Measurements from ENCODE around the gene CTRB1.
"Not testable (repeated sequence)": the region's sequence is repeated elsewhere in the genome, so short reads cannot be mapped to it uniquely, and the experiment has no call there.

Gene CTRB1

DNA sequence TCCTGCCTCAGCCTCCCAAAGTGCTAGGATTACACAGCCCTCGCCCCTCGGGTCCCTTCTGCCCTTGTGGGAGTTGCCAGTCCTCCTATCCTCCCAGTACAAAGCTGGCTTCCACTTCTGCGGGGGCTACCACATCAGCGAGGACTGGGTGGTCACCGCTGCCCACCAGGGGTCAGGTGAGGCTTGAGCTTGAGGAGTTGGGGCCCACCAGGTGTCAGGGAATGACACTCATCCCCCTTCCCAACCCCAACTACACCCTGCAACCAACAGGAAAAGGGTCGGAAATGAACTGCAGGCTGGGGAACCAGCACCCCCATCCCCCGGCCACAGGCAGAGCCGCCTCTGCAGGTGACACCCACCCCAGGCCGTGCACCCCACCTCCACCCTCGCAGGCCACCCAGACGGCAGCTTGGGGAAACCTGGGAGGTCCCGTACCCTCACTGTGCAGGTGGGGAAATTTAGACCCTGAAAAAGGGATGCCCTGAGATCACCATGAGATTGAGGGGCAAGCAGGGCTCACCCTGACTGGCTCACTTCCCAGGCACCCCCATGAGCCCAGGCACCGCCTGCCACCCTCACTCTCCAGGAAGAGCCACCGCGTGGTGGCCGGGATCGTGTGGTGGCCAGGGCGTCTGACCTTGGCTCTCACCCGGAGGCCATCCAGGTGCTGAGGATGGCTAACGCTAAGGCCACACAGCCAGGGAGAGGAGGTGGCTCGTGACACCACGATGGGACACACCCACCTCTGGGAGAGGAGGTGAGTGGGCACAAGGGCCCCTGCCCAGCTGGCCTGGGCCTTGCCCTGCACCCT lies 8.0 kb downstream of the CTRB1 start:
- no peak for DNase-seq

DNA sequence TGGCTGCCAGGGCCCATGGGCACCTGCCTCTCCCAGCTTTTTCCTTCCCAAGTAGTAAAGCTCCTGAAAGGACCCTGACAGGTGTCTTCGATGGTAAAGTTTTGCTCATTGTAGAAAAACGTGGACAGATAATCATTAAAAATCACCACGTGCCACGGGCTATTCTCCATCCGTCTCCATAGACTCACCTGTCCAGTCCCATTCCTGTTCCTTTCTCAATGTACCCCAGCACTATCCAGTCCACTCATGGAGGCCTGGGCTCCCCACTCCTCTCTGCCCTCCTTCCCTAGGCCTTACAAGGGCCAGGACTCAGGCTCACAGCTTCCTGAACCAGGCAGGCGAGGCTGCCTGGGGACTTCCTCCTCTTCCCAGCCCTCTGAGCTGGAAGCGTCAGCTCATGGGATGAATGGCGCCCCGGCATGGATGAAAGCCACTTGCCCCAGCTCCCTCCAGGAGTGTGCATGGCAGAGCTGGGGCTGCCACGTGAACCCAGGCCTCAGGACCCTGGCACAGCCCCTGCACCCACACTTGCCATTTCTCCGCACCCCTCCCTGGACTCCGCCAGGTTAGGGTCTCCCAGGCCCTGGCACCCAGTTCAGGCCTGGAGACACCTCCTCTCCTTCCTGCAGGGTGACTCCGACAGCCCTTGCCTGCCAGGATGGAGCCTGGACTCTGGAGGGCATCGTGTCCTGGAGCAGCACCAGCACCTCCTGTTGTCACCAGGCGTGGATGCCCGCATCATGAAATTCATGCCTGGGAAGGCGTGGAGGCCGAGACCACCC lies 8.8 kb downstream of the CTRB1 start:
- no peak for DNase-seq

DNA sequence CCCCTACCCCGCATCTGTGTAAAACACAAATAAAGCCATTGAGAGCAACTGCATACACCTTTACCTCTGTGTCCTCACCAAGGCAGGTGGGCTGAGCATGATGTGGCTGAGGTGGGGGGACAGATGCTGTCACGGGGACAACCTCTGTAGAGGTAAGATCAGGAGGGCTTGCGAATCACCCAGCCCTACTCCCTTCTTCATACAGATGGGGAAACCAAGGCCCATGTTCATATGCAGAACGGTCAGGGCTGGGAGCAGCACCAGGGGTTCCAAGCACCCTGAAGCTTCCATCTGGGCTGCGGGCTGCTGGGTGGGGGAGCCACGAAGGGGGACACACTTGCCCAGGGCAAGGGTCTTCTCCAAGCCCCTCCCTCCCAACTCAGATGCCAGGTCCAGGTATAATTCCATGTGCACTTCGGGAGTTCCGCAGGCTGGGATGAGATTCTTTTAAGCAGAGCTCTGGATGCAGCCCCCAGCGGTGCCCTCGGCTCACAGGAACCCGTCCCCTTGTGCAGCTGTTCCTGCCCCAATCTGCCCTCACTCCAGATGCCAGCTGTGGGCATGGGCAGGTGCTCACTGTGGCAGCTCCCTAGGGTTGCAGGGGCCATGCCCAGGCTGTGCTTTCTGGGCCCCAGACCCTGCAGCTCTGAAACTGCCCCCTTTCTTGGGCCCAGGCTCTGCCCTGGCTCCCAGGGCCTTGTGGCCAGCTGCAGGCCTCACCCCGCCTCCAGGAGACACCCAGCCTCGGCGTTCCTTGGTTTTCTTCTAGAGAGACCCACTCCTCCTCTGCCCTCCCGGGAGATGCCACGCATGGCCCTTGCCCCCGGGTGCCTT lies 9.6 kb downstream of the CTRB1 start:
- DNase-seq = no peak

DNA sequence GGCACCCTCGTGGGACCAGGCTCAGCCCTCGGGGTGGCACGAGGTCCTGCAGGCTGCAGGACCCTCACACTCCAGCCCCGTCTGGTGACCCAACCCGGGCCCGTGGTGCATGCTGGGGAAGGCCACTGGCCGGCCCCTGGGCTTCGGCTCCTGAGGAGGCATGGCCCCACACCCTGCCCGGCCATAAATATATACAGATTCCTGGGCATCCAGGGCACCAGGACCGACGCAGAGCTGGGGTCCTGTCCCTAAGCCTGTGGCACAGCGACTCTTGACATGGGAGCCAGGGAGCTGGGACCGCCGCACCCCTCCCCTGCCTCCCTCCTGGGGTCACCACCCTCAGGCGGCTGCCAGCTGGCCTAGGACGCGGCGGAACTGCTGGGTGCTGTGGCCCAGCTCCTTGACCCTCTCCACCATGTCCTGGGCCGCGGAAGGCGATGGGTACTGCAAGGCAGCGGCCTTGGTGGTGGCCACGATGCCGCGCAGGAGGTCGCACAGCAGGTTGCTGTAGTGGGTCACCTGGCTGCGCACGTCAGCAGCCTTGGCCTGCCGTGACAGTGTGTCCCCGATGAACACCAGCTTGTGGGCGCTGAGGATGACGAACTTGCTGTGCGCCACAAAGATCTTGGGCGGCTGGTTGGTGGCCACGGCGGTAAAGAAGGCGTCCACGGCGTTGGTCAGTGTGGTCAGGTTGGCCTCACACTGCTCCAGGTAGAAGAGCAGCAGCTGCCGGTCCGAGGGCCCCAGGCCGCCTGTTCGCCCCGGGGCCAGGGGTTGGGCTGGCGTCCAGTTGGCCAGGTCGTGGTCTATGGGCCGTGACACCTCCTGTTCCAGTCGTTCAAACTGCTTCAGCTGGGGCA lies 10.6 kb downstream of the CTRB1 start:
- DNase-seq = no peak

DNA sequence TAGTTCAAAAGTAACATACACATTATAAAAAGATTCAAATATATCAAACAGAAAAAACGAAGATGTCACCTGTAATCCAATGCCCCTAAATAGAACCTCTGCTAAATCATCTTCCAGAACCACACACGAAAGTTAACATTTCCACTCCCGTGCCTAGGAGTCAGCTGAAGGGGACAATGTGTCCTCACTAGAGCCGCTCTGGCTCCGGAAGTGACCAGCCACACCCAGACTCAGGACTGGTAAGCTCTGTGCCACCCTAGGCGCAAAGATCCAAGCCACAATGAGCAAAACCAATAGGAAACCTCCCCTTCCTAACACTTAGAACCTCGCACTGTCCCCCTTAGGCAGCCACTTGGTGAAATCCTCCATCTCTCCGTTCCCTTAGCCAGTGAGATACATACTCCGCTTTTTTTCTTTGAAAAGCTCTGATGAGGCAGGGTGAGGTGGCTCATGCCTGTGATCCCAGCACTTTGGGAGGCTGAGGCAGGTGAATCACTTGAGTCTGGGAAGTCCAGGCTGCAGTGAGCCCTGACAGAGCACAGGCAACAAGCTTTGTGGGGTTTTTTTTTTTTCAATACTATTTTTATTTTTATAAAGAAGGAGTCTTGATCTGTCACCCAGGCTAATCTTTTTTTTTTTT lies 11.8 kb downstream of the CTRB1 start:
- DNase-seq = no peak

DNA sequence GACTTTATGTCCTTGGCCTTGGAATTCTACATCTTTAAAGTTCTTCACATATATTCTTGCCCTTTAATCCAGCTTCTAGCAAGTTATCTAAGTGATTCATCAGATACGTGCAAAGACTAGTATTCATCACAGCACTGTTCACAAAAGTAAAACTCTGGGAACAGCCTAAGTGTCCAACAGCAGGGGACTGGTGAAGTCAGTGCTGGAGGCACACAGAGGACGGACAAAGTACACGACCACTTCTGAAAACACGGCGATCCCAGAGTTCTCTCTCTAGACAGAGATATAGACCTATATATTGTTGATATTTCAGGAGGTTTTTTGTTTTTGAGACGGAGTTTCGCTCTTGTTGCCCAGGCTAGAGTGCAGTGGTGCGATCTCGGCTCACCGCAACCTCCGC lies 12.8 kb downstream of the CTRB1 start:
- DNase-seq = no peak

DNA sequence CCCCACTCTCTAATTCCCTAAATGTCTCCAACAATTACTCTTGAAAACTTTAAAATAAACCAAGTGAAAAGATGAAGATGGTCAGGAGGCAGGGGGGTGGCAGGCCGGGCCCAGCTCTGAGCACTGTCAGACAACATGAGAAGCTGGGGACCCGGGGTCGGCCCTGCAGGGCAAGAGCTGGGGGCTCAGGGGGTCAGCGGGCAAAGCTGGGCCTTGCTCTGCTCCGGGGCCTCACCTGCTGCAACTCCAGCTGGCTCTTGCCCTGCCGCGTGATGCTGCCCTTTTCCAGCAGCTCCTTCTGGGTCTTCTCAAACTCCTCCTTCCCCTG lies 14.8 kb downstream of the CTRB1 start:
- DNase-seq = no peak

DNA sequence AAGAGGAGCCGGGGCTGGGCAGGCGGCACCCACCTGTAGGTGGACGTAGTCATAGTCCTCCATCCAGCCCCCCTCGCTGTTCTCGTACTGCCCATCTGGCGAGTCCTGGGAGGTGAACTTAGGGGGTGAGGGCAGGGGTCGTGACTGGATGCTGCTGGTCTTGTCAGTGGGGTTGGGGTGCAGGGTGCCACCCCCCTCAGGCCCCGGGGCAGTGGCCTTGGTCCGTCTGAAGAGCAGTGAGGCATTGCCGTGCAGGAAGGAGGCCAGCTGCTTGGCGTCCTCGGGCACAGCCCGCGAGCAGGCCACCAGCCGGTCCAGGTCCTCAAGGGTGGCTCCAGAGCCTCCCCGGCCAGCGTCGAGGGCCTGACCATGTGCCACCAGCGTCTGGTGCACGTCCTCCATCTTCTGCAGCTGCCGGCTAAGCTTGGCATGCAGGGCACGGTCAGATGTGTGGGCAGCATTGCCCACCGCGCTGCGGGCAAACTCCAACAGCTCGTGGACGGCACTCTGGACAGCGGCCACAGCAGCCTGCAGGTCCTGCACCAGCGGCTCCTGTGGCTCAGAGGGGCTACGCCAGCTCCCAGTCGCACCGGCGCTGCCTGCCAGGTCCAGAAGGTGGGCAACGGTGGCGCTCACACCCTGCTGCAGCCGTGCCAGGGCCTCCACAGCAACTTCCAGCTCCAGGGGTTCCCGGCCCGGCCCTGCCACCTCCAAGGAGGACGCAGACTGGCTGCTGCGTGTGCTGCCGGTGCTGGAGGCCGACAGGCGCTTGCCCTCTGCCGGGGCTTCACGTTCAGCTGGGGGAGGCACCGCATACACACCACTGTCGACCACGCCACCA lies 16.3 kb downstream of the CTRB1 start:
- DNase-seq = no peak

DNA sequence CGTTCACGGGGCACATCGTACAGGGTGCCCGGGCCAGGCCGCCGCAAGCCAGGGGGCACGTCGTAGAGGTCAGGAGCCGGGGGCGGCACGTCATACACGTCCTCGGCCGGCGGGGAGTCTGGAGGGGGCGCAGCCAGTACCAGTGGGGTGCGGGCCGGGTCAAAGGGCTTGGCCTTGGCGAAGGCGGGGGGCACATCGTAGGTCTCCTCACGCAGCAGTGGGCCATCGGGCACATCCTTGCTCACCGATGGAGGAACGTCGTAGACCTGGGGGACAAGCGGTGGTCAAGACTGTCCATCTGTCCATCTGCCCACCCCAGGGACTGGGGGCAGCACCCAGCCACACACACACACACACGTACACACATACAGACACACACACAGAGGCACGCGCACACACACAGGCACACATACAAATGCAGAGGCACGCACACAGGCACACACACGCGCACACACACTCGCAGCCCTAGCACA lies 17.0 kb downstream of the CTRB1 start:
- DNase-seq = no peak

DNA sequence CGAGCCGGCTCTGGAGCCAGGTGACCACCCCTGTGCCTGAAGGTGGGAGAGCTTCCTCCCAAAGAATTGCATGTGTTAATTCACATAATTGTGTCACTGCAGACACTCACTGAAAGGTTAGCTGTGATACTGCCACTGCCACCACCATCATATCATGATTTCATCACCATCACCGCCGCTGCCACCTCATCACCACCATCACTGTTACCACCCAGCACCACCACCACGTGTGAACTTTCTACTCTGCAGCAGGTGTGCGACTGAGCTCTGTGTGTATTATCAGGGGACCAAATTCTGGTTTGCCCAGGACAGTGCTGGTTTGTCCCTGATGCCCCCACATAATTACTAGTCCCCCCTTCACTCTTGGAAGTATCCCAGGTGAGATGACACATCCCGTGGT lies 17.4 kb downstream of the CTRB1 start:
- no peak for DNase-seq

DNA sequence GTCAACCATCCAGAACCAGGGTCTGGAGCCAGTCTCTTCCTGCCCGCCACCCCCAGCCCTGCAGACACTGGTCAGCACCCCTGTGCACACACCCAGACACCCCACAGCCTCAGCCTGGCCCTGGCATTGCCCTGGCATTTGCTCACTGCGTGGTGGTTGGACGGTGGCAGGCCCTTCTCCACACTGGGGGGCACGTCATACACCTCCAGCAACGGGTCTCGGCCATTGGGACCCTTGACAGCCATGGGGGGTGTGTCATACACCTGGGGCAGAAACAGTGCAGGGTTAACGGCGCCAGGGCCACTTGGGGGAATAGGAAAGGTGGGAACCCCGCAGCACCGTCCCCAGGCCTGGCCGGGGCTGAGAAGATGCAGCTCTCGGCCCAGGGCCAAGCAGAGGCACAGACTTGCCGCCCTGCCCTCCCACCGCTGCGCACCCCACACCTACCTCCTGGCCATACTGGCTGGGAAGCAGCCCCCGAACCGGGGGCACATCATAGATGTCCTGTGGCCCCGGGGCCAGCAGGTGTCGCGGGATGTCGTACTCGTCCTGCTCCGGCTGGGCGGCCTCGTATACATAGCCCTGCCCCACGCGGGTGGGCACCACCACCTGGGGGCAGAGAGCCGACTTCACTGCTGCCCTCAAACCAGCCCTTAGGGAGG lies 18.1 kb downstream of the CTRB1 start:
- no peak for DNase-seq

DNA sequence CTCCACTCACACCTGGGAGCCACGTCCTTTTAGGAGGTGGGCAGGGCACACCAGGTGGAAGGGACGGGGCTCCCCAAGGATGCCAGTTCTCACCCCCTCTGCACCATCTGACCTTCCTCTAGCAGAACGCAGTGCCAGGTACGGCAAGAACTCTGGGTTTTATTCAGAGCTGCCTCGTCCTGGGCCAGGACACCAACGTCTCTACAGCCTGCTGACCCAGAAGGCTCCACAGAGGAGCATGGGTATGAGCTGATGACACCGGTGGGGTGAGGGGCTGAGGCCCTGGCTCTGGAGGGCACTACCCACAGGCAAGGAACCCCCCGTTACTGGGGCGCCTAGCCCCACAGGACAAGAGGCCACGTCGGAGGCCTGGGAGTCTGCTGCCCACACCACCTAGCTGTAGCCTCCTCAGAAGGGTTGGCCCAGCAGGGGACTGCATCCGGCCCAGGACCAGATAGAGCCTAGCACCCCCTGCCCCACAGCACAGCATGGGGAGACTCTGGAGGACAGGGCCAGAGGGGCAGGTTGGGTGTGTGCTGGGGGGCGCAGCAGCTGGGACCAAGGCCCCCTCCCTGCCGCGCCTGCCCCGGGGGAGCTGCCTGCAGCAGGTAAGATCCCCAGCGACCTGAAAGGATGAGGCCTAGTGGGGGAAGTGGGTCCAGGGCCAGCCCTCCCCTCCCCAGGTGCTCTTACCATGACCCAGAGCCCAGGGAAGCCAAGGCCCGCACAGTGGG lies 18.8 kb downstream of the CTRB1 start:
- DNase-seq = no peak

DNA sequence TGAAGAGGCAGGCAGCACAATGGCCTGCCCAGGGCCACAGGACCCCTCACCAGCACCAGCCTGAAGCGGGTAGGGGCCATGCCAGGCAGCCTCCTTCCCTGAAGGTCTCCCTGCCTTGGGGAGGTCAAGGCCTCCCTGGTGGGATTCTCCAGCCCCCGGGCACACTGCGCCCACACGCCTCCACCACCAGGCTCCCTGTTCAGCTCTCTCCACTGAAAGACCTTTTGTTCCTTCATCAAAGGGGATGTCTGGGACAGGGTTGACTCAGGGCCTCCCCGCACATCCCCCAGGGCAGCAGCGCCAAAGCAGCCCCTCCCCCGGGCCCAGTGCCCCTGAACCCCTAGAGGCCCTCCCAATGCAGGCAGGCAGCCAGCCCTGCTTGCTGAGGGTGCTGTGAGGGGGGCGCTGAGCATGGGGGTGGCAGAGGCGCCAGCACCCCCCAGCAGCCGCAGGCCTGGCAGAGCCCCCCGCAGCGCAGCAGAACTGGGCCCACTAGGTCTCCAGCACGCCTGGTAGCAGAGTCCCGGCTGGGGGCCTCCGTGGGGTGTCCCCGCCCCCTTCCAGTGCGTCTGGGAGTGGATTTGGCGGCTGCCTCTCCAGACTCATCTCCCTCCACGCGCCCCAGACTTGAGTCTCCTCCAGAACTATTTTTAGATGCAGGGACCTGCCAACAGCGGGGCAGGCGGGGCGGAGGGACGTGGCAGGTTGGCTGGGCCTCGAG lies 19.5 kb downstream of the CTRB1 start:
- DNase-seq = no peak

DNA sequence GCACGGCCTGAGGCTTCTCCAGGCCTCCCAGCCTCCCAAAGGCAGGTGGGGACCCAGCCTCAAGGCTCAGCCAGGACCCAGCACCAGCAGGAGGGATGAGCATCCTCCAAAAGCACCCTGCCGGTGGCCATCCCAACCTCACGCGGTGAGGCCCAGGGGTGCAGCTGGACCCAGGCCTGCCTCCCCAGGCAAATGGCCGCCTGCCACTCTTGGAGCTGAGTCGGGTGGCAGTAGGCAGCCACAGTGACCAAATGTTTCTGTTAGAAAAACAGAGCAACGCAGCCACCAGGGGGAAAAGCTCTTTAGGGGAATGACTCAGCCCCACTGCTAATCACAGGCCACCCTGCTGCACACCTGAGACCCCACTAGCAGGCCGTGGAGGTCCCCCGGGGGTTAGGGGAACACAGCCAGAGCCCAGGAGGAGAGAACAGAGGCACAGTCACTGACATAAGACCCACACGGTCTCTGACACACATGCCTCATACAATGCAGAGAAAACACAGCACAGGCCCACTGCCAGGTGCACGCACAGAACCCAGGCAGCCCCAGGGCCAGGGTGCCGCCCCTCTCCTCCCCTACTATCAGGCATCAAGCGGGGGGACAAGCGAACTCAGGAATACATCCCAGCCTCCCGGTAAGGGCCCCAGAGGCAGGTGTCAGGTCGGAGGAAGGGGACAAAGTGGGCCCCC lies 20.2 kb downstream of the CTRB1 start:
- no peak for DNase-seq

DNA sequence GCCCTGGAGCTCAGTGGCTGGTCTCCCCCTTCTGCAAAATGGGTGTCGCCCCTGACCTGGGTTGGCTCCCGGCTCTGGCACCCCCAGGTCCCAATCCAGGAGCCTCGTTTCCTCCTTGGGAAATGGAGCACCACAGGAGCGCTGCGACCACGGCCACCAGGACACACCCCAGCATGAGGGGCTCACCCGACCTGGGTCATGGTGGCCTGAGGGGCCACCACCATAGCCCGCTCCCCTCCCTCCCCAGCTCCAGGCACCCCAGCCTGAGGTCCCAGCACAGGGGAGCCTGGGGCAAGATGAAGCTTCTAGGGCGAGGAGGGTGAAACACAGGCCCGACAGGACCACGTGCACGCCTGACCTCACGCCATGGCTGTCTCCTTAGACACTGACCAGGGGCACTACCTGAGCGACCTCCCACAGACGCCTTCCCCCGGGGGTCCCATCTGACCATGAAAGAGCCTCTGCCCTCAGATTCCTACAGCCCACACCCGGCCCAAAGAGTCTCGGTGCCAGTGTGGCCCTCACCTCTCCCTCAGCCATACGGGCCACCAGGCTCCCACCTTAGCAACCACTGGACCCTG lies 20.8 kb downstream of the CTRB1 start:
- DNase-seq = no peak

DNA sequence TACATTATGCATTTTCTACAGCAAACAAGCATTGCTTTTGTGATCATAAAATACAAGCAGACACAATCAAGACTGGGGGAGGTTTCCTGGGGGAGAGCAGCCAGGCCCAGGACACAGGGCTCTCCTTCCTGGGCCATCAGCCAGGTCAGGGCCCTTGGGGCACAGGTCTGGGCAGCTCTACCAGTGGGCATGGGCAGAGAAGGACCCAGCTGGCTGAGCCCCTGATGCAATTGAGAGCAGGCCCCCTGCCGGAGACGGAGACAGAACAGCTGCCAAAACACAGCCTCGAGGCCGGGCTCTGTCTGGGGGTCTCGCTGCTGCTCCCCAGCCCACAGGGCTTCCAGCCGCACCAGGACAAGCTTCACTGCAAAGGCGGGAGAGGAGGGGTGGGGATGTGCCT lies 21.8 kb downstream of the CTRB1 start:
- not testable (repeated sequence) for DNase-seq

DNA sequence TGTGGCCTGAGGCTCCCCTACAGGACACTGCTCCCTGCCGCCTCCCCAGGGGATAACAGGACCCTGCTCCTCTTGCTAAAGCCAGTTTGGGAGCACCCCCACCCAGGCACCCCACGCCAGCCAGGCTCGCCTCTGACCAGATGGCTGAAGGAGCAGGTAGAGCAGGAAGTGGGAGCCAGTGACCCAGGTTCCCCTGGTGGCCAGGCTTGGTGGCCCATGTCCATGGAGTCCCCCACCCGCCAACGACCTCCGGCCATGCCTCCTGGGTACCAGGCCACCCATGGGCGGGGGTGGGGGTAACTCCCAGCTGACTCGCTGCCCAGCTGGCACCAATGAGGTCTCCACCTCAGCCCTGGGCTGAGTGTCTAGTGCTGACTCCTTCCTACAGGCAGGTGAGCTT lies 22.6 kb downstream of the CTRB1 start:
- no peak for DNase-seq

DNA sequence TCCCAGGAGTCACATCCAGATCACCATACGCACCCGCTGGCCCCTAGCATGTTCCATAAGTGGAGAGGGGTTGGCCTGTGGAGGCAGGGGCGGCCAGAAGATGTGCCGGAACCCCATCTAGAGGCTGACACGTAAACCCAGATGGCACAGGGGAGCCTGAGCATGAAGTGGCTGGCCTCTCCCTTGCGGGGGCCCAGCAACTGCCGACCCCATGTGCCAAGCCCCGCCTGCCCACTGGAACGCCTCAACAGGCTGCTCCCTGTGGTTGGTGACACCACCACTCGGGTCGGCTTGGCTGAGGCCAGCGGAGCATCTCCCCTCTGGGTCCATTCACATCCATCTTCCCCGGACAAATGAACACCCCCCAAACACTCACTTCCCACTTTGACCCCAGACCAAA lies 23.2 kb downstream of the CTRB1 start:
- no peak for DNase-seq
